Ovary (tissue), 3 donors: ENCODE data around the gene CLDN22.

Experiments used
- POLR2A ChIP-seq: fragments of 450-650 bp; IDR thresholded peaks from one replicate; pipeline ENCODE4 v1.6.1; 2017; ENCODE audit warnings: antibody characterized with exemption, mild to moderate bottlenecking, moderate library complexity
- TF ChIP-seq, protein P1 (sequence below), 3 donors: fragments of 450-650 bp in 2 of 3; fragments of 200-600 bp in 1 of 3; IDR thresholded peaks; one replicate each; pipeline versions ENCODE4 v1.5.1 to v1.8.0; 2016 to 2022; ENCODE audit warnings: antibody characterized with exemption in 3 of 3, mild to moderate bottlenecking in 1 of 3
- donor health status: DM: no; HTN: no; CAD: no.

DNA sequence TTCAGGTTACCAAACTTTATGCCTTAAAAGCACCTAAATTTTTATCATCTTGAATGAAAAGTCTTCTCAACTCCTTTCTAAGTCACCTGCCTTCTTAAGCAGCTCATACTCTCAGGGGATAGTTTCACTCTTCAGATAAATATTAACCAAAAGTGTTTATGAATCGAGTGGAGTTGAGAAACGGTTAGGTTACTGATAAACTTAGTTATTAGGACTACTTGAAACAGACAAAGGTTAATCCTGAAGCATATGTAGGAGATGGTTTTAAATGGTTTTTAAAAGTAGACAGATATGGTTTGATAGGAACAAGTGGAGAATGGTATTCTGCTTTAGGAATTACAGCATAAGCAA, 32.8 kb downstream of the CLDN22 start:
- TF ChIP-seq POLR2A, result no peak
- TF ChIP-seq, protein P1, sequence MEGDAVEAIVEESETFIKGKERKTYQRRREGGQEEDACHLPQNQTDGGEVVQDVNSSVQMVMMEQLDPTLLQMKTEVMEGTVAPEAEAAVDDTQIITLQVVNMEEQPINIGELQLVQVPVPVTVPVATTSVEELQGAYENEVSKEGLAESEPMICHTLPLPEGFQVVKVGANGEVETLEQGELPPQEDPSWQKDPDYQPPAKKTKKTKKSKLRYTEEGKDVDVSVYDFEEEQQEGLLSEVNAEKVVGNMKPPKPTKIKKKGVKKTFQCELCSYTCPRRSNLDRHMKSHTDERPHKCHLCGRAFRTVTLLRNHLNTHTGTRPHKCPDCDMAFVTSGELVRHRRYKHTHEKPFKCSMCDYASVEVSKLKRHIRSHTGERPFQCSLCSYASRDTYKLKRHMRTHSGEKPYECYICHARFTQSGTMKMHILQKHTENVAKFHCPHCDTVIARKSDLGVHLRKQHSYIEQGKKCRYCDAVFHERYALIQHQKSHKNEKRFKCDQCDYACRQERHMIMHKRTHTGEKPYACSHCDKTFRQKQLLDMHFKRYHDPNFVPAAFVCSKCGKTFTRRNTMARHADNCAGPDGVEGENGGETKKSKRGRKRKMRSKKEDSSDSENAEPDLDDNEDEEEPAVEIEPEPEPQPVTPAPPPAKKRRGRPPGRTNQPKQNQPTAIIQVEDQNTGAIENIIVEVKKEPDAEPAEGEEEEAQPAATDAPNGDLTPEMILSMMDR (IDR thresholded peaks at IDR 0.05), result no peak
